Upper lobe of left lung (tissue), 4 donors: ENCODE data around the gene POLR3E.

Experiments
- POLR2A ChIP-seq, 4 donors: fragments of 450-650 bp; IDR thresholded peaks; one replicate each; pipeline ENCODE4 v1.5.1; 2016 to 2017; ENCODE audit warnings: antibody characterized with exemption in 4 of 4, mild to moderate bottlenecking in 2 of 4
- POLR2AphosphoS5 ChIP-seq, 2 donors: sonication (generic); formaldehyde crosslinking; IDR thresholded peaks; one replicate each; pipeline ENCODE4 v1.5.1; 2017; ENCODE audit warnings: antibody characterized with exemption in 2 of 2
- TF ChIP-seq, protein P1 (sequence below), 6 experiments: fragments of 450-650 bp in 4 of 6; fragments of 200-600 bp in 2 of 6; sonication (generic) in 2 of 6; IDR thresholded peaks; one replicate each; pipeline ENCODE4 v1.5.1; 2016 to 2019; ENCODE audit warnings: antibody characterized with exemption in 6 of 6

DNA sequence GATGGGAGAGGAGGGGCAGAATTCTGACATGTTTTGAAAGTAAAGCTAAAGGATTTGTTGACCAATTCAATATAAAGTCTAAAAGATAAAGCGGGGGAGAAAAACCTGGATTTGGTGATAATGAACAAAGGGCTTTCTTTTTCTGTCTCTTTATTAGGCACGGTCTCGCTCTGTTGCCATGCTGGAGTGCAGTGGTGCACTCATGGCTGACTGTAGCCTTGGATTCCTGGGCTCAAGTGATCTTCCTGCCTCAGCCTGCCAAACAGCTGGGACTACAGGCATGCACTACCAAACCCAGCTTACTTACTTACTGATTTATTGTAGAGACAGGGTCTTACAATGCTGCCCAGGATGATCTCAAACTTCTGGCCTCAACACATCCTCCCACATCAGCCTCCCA is 69.7 kb downstream of the POLR3E start:
- TF ChIP-seq, protein P1, sequence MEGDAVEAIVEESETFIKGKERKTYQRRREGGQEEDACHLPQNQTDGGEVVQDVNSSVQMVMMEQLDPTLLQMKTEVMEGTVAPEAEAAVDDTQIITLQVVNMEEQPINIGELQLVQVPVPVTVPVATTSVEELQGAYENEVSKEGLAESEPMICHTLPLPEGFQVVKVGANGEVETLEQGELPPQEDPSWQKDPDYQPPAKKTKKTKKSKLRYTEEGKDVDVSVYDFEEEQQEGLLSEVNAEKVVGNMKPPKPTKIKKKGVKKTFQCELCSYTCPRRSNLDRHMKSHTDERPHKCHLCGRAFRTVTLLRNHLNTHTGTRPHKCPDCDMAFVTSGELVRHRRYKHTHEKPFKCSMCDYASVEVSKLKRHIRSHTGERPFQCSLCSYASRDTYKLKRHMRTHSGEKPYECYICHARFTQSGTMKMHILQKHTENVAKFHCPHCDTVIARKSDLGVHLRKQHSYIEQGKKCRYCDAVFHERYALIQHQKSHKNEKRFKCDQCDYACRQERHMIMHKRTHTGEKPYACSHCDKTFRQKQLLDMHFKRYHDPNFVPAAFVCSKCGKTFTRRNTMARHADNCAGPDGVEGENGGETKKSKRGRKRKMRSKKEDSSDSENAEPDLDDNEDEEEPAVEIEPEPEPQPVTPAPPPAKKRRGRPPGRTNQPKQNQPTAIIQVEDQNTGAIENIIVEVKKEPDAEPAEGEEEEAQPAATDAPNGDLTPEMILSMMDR (IDR thresholded peaks at IDR 0.05), result no peak
- TF ChIP-seq POLR2A (IDR thresholded peaks at IDR 0.05), result no peak
- TF ChIP-seq POLR2AphosphoS5 (IDR thresholded peaks at IDR 0.05), result no peak
